K562 (cell line): Measurements from ENCODE around the gene EML1.

Source experiments
- BRD4 ChIP-seq: fragments of 200-600 bp; sonication (generic); IDR thresholded peaks from 2 replicates; pipeline ENCODE4 v1.6.1; 2017; ENCODE audit warnings: inconsistent platforms
- CBFB ChIP-seq: sonication (generic); formaldehyde crosslinking; IDR thresholded peaks from 2 replicates; pipeline ENCODE4 v1.4.0; 2020; ENCODE audit warnings: mild to moderate bottlenecking, missing genetic modification reagents
- CTCF ChIP-seq, 3 experiments: IDR thresholded peaks in 2 of 3; conservative IDR thresholded peaks in 1 of 3; 2 replicates each; pipeline ENCODE4 v1.5.1; 2011 to 2012; ENCODE audit warnings: low read length in 3 of 3, mild to moderate bottlenecking in 3 of 3, control low read depth in 2 of 3, improper control_type of control experiment in 1 of 3, inconsistent platforms in 1 of 3, low read depth in 1 of 3, mixed read lengths in 1 of 3, moderate library complexity in 1 of 3; ENCODE audit not compliant: insufficient read depth in 2 of 3
- FOXP4 ChIP-seq: sonication (generic); formaldehyde crosslinking; IDR thresholded peaks from 2 replicates; pipeline ENCODE4 v1.8.0; 2022; ENCODE audit warnings: mild to moderate bottlenecking, missing genetic modification reagents, borderline replicate concordance
- KLF10 ChIP-seq: fragments of 250-450 bp; sonication (Bioruptor Pico); IDR thresholded peaks from 2 replicates; pipeline ENCODE4 v1.6.1; 2021; ENCODE audit warnings: matching md5 sums
- MEF2D ChIP-seq: conservative IDR thresholded peaks from 2 replicates; pipeline ENCODE4 v1.6.1; 2016; ENCODE audit warnings: low read depth, missing genetic modification characterization, missing compliant biosample characterization
- MNT ChIP-seq, 2 experiments: fragments of 450-650 bp; conservative IDR thresholded peaks; 2 replicates each; pipeline ENCODE4 v1.6.1; 2017; ENCODE audit warnings: mild to moderate bottlenecking in 2 of 2, moderate library complexity in 2 of 2
- PRPF4 ChIP-seq: fragments of 200-400 bp; formaldehyde crosslinking; IDR thresholded peaks from one replicate; pipeline ENCODE4 v1.6.1; 2017; ENCODE audit warnings: low read length, low read depth, mild to moderate bottlenecking; ENCODE audit not compliant: insufficient read depth, poor library complexity, severe bottlenecking
- SMC3 ChIP-seq: conservative IDR thresholded peaks from 2 replicates; pipeline ENCODE4 v1.6.1; 2011; ENCODE audit warnings: low read depth, low read length, improper control_type of control experiment; ENCODE audit not compliant: insufficient read depth
- ZNF431 ChIP-seq: sonication (generic); formaldehyde crosslinking; IDR thresholded peaks from 2 replicates; pipeline ENCODE4 v1.8.0; 2022; ENCODE audit warnings: mild to moderate bottlenecking, missing genetic modification reagents
- ZNF445 ChIP-seq: fragments of 250-450 bp; sonication (Bioruptor Pico); IDR thresholded peaks from 2 replicates; pipeline ENCODE4 v1.4.0; 2020; ENCODE audit warnings: low read depth, mild to moderate bottlenecking, moderate library complexity

GRCh38 chr14:99850709-99851108 is 57.5 kb downstream of the EML1 start:
- TF ChIP-seq SMC3 (no peak), MEF2D (tag) (no peak), FOXP4 (CRISPR knock-in tag) (no peak), MNT (conservative IDR thresholded peaks at IDR 0.05) (no peak), PRPF4 (no peak), CBFB (CRISPR knock-in tag) (no peak), BRD4 (no peak), KLF10 (CRISPR knock-in tag) (no peak), ZNF445 (CRISPR knock-in tag) (no peak), ZNF431 (CRISPR knock-in tag) (no peak), CTCF (IDR thresholded peaks at IDR 0.05 in 2 of 3, conservative IDR thresholded peaks at IDR 0.05 in 1 of 3; ENCODE audit: insufficient read depth in 2 of 3, low read depth in 1 of 3, low read length in 3 of 3) (no peak)
